GM21576 (cell line): ENCODE measurements around the gene YWHAQ.
"Not testable (repeated sequence)": the region's sequence is repeated elsewhere in the genome, so short reads cannot be mapped to it uniquely, and the experiment has no call there.

Experiments
- ATAC-seq: cut with Tn5 transposase; IDR thresholded peaks from one replicate; pipeline ENCODE4 v1.9.1; 2021; ENCODE audit warnings: mild to moderate bottlenecking, moderate library complexity; ENCODE audit not compliant: unreplicated experiment

YWHAQ gene

GRCh38 chr2:9552219-9553178 lies 78.3 kb downstream of the YWHAQ start:
- no peak for ATAC-seq

- not testable (repeated sequence) for ATAC-seq
Observed at GRCh38 chr2:9550859-9551391, 79.9 kb downstream of the YWHAQ start.

GRCh38 chr2:9549420-9549819 lies 81.4 kb downstream of the YWHAQ start:
- ATAC-seq = no peak

- peak; percentile 68 for ATAC-seq
Observed at GRCh38 chr2:9548506-9548905, 82.3 kb downstream of the YWHAQ start.

GRCh38 chr2:9547262-9547991 lies 83.4 kb downstream of the YWHAQ start:
- ATAC-seq = no peak

- no peak for ATAC-seq
Observed at GRCh38 chr2:9545502-9545901, 85.3 kb downstream of the YWHAQ start.

GRCh38 chr2:9543557-9543956 lies 87.2 kb downstream of the YWHAQ start:
- no peak for ATAC-seq

GRCh38 chr2:9539531-9539930 lies 91.3 kb downstream of the YWHAQ start:
- ATAC-seq = no peak

GRCh38 chr2:9538000-9538507 lies 92.7 kb downstream of the YWHAQ start:
- ATAC-seq = no peak

- ATAC-seq = no peak
Observed at GRCh38 chr2:9536504-9536903, 94.3 kb downstream of the YWHAQ start.

- no peak for ATAC-seq
Observed at GRCh38 chr2:9535177-9535576, 95.6 kb downstream of the YWHAQ start.
